Vagina (tissue), 2 donors: ENCODE results near the gene NCBP3.

ENCODE experiments used
- POLR2A ChIP-seq, 2 donors: fragments of 450-650 bp; IDR thresholded peaks; one replicate each; pipeline ENCODE4 v1.6.1; 2017; ENCODE audit warnings: antibody characterized with exemption in 2 of 2, mild to moderate bottlenecking in 2 of 2, moderate library complexity in 2 of 2
- TF ChIP-seq, protein P1 (sequence below), 3 experiments: fragments of 450-650 bp in 2 of 3; fragments of 200-600 bp in 1 of 3; sonication (generic) in 1 of 3; IDR thresholded peaks; one replicate each; pipeline ENCODE4 v1.5.1; 2017 to 2019; ENCODE audit warnings: antibody characterized with exemption in 3 of 3, mild to moderate bottlenecking in 2 of 3, moderate library complexity in 2 of 3

GRCh38 chr17:3771140-3771539 is 74.9 kb downstream of the NCBP3 start:
- no peak for TF ChIP-seq POLR2A (IDR thresholded peaks at IDR 0.05)
- TF ChIP-seq, protein P1, sequence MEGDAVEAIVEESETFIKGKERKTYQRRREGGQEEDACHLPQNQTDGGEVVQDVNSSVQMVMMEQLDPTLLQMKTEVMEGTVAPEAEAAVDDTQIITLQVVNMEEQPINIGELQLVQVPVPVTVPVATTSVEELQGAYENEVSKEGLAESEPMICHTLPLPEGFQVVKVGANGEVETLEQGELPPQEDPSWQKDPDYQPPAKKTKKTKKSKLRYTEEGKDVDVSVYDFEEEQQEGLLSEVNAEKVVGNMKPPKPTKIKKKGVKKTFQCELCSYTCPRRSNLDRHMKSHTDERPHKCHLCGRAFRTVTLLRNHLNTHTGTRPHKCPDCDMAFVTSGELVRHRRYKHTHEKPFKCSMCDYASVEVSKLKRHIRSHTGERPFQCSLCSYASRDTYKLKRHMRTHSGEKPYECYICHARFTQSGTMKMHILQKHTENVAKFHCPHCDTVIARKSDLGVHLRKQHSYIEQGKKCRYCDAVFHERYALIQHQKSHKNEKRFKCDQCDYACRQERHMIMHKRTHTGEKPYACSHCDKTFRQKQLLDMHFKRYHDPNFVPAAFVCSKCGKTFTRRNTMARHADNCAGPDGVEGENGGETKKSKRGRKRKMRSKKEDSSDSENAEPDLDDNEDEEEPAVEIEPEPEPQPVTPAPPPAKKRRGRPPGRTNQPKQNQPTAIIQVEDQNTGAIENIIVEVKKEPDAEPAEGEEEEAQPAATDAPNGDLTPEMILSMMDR (IDR thresholded peaks at IDR 0.05): no peak
